Bronchial epithelial cell (primary cell): Measurements from ENCODE around the gene PLEKHO1. TPM values are rescaled to one million over a fixed set of nuclear protein-coding genes. Genes with fewer than 3 reads are reported as not detected.

Experiments used
- DNase-seq: peaks from one replicate; pipeline ENCODE4 v3.0.0-alpha.2; 2010; ENCODE audit warnings: low read depth
- FAIRE-seq: peaks from 2 replicates; lab custom pipeline; 2011; peaks lifted over from hg19 to GRCh38; lab: Jason Lieb, UNC
- H3K27me3 ChIP-seq: 2 replicates; pipeline ENCODE4 v1.5.1; 2011; ENCODE audit warnings: low read length; ENCODE audit not compliant: control insufficient read depth, insufficient read depth
- H3K36me3 ChIP-seq: 2 replicates; pipeline ENCODE4 v1.5.1; 2011; ENCODE audit warnings: low read length; ENCODE audit not compliant: control insufficient read depth, insufficient read depth
- H3K4me3 ChIP-seq: 2 replicates; pipeline ENCODE4 v1.5.1; 2011; ENCODE audit warnings: mild to moderate bottlenecking, low read depth, low read length, control low read depth
- CTCF ChIP-seq: IDR thresholded peaks from 2 replicates; pipeline ENCODE4 v1.5.1; 2011; ENCODE audit warnings: mild to moderate bottlenecking, moderate library complexity, low read length, control low read depth, inconsistent platforms; ENCODE audit not compliant: insufficient read depth, severe bottlenecking
- total RNA-seq: library from RNA; depleted of rRNA; stranded (reverse); fragments of >200 nt; gene quantifications from 2 replicates; pipeline ENCODE4 v1.2.1, GENCODE V29; 2014

Gene PLEKHO1
- total RNA-seq, 1 donor from 2014 or later, result 6.1 TPM

DNA sequence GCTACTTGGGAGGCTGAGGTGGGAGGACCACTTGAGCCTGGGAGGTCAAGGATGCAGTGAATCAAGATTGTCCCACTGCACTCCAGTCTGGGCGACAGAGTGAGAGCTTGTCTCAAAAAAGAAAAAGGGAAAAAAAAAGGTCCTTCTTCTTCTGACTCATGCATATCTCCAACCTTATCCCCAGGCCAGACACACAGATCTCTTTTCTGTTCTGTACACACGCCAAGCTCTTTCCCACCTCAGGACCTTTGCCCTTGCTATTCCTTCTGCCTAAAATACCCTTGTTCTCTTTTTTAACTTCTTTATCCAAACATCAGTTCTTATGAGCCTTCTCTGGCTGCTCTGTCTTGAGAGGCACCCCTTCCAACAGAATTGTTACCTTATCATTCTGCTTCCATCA, 22.1 kb downstream of the PLEKHO1 start:
- TF ChIP-seq CTCF, result no peak
- H3K27me3 ChIP-seq, result no peaks in the 10 kb centered on the region
- no peaks in the 10 kb centered on the region for H3K36me3 ChIP-seq
- DNase-seq (no peak), FAIRE-seq (no peak)
- H3K4me3 ChIP-seq, result no peak overlapping the region

GRCh38 chr1:150173141-150173585, 23.4 kb downstream of the PLEKHO1 start:
- DNase-seq, result no peak
- no peak overlapping the region for H3K4me3 ChIP-seq
- no peak for TF ChIP-seq CTCF
- H3K27me3 ChIP-seq, result no peaks in the 10 kb centered on the region
- no peaks in the 10 kb centered on the region for H3K36me3 ChIP-seq
- FAIRE-seq, result no peak

- FAIRE-seq (no peak), DNase-seq (no peak)
- H3K36me3 ChIP-seq, result no peaks in the 10 kb centered on the region
- no peaks in the 10 kb centered on the region for H3K27me3 ChIP-seq
- H3K4me3 ChIP-seq, result no peak overlapping the region
- TF ChIP-seq CTCF, result no peak
Measured at GRCh38 chr1:150176593-150176992, 26.9 kb downstream of the PLEKHO1 start.

DNA sequence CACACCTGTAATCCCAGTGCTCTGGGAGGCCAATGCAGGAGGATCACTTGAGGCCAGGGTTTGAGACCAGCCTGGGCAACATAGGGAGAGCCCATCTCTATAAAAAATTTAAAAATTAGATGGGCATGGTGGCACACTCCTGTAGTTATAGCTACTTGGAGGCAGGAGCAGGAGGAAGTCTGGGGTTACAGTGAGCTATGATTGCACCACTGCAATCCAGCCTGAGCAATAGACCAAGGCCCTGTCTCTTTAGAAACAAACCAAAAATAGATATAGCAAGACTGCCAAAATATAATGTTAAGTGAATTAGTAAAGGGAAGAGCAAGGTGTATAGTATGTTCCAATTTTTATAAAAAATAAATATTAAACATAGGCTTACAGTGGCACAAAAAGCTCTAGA, 28.8 kb downstream of the PLEKHO1 start:
- Histone ChIP-seq H3K4me3 (no peak overlapping the region), H3K36me3 (no peaks in the 10 kb centered on the region), H3K27me3 (no peaks in the 10 kb centered on the region)
- no peak for TF ChIP-seq CTCF
- FAIRE-seq, result no peak
- no peak for DNase-seq

DNA sequence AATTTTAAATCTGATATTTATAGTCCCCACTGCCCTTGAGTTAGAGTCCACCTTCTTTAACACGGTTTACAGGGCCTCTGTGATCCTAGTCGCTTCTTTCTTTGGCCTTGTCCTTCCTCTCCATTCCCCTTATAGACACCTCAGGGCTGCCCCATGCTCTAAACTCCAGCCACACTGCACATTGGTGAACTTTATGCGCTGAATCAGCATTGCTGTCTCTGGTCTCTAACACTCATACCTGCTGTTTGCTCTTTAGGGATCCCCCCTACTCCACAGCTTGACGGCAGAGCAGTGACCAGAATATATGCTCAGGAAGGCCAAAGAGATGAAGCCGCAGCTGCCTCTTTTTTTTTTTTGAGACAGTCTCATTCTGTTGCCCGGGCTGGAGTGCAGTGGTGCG, 30.2 kb downstream of the PLEKHO1 start:
- H3K36me3 ChIP-seq, result no peaks in the 10 kb centered on the region
- no peak overlapping the region for H3K4me3 ChIP-seq
- FAIRE-seq, result no peak
- no peaks in the 10 kb centered on the region for H3K27me3 ChIP-seq
- no peak for TF ChIP-seq CTCF
- no peak for DNase-seq

- Histone ChIP-seq H3K27me3 (no peaks in the 10 kb centered on the region), H3K4me3 (no peak overlapping the region), H3K36me3 (no peaks in the 10 kb centered on the region)
- no peak for FAIRE-seq
- no peak for DNase-seq
- no peak for TF ChIP-seq CTCF
Measured at GRCh38 chr1:150180474-150180873, 30.8 kb downstream of the PLEKHO1 start.
